HT-29 (cell line): ENCODE data around the gene RNLS. TPM values are rescaled to one million over a fixed set of nuclear protein-coding genes. Genes with fewer than 3 reads are reported as not detected.
"Not testable (repeated sequence)": the region's sequence is repeated elsewhere in the genome, so short reads cannot be mapped to it uniquely, and the experiment has no call there.

ENCODE experiments used
- DNase-seq: peaks from one replicate; pipeline ENCODE4 v3.0.0-alpha.2; 2015; ENCODE audit warnings: low spot score
- total RNA-seq: library from RNA; depleted of rRNA; stranded (reverse); fragments of >200 nt; shearing (Covaris generic); gene quantifications from 2 replicates; pipeline ENCODE4 v1.2.3, GENCODE V29; 2014

The RNLS gene
- total RNA-seq, 1 experiment from 2014 or later = 25.1 TPM

- no peak for DNase-seq
Observed at GRCh38 chr10:88523739-88524400, 59.2 kb downstream of the RNLS start.

- DNase-seq = no peak
Observed at GRCh38 chr10:88522715-88523114, 60.4 kb downstream of the RNLS start.

- DNase-seq = no peak
Observed at GRCh38 chr10:88521791-88522190, 61.3 kb downstream of the RNLS start.

- DNase-seq = no peak
Observed at GRCh38 chr10:88515235-88515634, 67.9 kb downstream of the RNLS start.

GRCh38 chr10:88512599-88512998, 70.5 kb downstream of the RNLS start:
- DNase-seq = no peak

- no peak for DNase-seq
Observed at GRCh38 chr10:88508796-88509195, 74.3 kb downstream of the RNLS start.

GRCh38 chr10:88507826-88508453, 75.2 kb downstream of the RNLS start:
- no peak for DNase-seq

GRCh38 chr10:88507404-88507803, 75.7 kb downstream of the RNLS start:
- DNase-seq = no peak

GRCh38 chr10:88505680-88506215, 77.4 kb downstream of the RNLS start:
- DNase-seq = no peak

GRCh38 chr10:88505265-88505664, 77.9 kb downstream of the RNLS start:
- no peak for DNase-seq

GRCh38 chr10:88500656-88501055, 82.5 kb downstream of the RNLS start:
- no peak for DNase-seq

- DNase-seq = no peak
Observed at GRCh38 chr10:88499569-88500470, 83.3 kb downstream of the RNLS start.

- DNase-seq = no peak
Observed at GRCh38 chr10:88497913-88498312, 85.2 kb downstream of the RNLS start.

GRCh38 chr10:88494537-88494936, 88.6 kb downstream of the RNLS start:
- DNase-seq = no peak

- no peak for DNase-seq
Observed at GRCh38 chr10:88493691-88494483, 89.2 kb downstream of the RNLS start.

- DNase-seq = no peak
Observed at GRCh38 chr10:88491314-88491713, 91.8 kb downstream of the RNLS start.

GRCh38 chr10:88490231-88490980, 92.7 kb downstream of the RNLS start:
- DNase-seq = no peak

- DNase-seq = no peak
Observed at GRCh38 chr10:88489107-88489506, 94.0 kb downstream of the RNLS start.

- not testable (repeated sequence) for DNase-seq
Observed at GRCh38 chr10:88486816-88487215, 96.3 kb downstream of the RNLS start.

- DNase-seq = no peak
Observed at GRCh38 chr10:88482220-88482619, 100.9 kb downstream of the RNLS start.

GRCh38 chr10:88478256-88478655, 104.9 kb downstream of the RNLS start:
- no peak for DNase-seq
